T-helper 1 cell treated with Interleukin-12 subunit alpha and Interleukin-12 subunit beta and Interleukin-4 antibody, amounts not matched to agents 30 μg/mL and 1 μg/mL, for 36 hours (primary cell): ENCODE measurements around the gene FANCF.

Source experiments
- H3K27ac Mint-ChIP-seq: one replicate; pipeline ENCODE4 v1.8.0; 2021; ENCODE audit warnings: mild to moderate bottlenecking, mixed read lengths
- H3K27me3 Mint-ChIP-seq: one replicate; pipeline ENCODE4 v1.8.0; 2021; ENCODE audit warnings: low read depth, mixed read lengths
- H3K36me3 Mint-ChIP-seq: one replicate; pipeline ENCODE4 v1.8.0; 2021; ENCODE audit warnings: low read depth, mixed read lengths
- H3K4me1 Mint-ChIP-seq: one replicate; pipeline ENCODE4 v1.8.0; 2021; ENCODE audit warnings: low read depth, mixed read lengths
- H3K4me3 Mint-ChIP-seq: one replicate; pipeline ENCODE4 v1.8.0; 2021; ENCODE audit warnings: mild to moderate bottlenecking, moderate library complexity, mixed read lengths
- H3K9me3 Mint-ChIP-seq: one replicate; pipeline ENCODE4 v1.8.0; 2021; ENCODE audit warnings: mixed read lengths

The FANCF gene

GRCh38 chr11:22640862-22641261 lies 15.2 kb upstream of the FANCF start:
- H3K4me3 Mint-ChIP-seq: no peak overlapping the region
- no peaks in the 10 kb centered on the region for H3K36me3 Mint-ChIP-seq
- peaks cover 2% of the 10 kb centered on the region for H3K4me1 Mint-ChIP-seq
- no peaks in the 10 kb centered on the region for H3K27me3 Mint-ChIP-seq
- no peak overlapping the region for H3K27ac Mint-ChIP-seq
- H3K9me3 Mint-ChIP-seq: no peaks in the 10 kb centered on the region

- H3K4me3 Mint-ChIP-seq: no peak overlapping the region
- H3K4me1 Mint-ChIP-seq: peaks cover 2% of the 10 kb centered on the region
- H3K27me3 Mint-ChIP-seq: no peaks in the 10 kb centered on the region
- H3K36me3 Mint-ChIP-seq: no peaks in the 10 kb centered on the region
- H3K27ac Mint-ChIP-seq: no peak overlapping the region
- H3K9me3 Mint-ChIP-seq: no peaks in the 10 kb centered on the region
Observed at GRCh38 chr11:22635689-22636088, 10.1 kb upstream of the FANCF start.

- peaks cover 2% of the 10 kb centered on the region for H3K4me1 Mint-ChIP-seq
- H3K27ac Mint-ChIP-seq: no peak overlapping the region
- no peaks in the 10 kb centered on the region for H3K36me3 Mint-ChIP-seq
- no peaks in the 10 kb centered on the region for H3K27me3 Mint-ChIP-seq
- H3K4me3 Mint-ChIP-seq: no peak overlapping the region
- no peaks in the 10 kb centered on the region for H3K9me3 Mint-ChIP-seq
Observed at GRCh38 chr11:22634897-22635629, 9.4 kb upstream of the FANCF start.

- Mint-ChIP-seq H3K36me3 (no peaks in the 10 kb centered on the region), H3K27ac (no peak overlapping the region), H3K4me3 (no peak overlapping the region), H3K4me1 (peaks cover 2% of the 10 kb centered on the region), H3K9me3 (no peaks in the 10 kb centered on the region), H3K27me3 (no peaks in the 10 kb centered on the region)
Observed at GRCh38 chr11:22633354-22633902, 7.8 kb upstream of the FANCF start.

DNA sequence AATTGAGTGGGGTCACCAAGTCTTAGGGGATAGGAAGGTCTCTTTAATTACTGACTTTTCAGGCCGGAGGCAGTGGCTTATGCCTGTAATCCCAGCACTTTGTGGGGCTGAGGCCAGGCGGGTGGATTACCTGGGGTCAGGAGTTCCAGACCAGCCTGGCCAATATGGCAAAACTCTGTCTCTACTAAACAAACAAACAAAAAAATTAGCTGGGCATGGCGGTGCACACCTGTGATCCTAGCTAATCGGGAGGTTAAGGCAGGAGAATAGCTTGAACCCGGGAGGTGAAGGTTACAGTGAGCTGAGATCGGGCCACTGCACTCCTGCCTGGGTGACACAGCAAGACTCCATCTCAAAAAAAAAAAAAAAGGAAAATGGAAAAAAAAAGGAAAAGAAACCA lies 1.8 kb upstream of the FANCF start:
- peaks cover 6% of the 10 kb centered on the region for H3K36me3 Mint-ChIP-seq
- no peaks in the 10 kb centered on the region for H3K27me3 Mint-ChIP-seq
- no peak overlapping the region for H3K27ac Mint-ChIP-seq
- H3K9me3 Mint-ChIP-seq: no peaks in the 10 kb centered on the region
- no peak overlapping the region for H3K4me3 Mint-ChIP-seq
- peaks cover 21% of the 10 kb centered on the region for H3K4me1 Mint-ChIP-seq

DNA sequence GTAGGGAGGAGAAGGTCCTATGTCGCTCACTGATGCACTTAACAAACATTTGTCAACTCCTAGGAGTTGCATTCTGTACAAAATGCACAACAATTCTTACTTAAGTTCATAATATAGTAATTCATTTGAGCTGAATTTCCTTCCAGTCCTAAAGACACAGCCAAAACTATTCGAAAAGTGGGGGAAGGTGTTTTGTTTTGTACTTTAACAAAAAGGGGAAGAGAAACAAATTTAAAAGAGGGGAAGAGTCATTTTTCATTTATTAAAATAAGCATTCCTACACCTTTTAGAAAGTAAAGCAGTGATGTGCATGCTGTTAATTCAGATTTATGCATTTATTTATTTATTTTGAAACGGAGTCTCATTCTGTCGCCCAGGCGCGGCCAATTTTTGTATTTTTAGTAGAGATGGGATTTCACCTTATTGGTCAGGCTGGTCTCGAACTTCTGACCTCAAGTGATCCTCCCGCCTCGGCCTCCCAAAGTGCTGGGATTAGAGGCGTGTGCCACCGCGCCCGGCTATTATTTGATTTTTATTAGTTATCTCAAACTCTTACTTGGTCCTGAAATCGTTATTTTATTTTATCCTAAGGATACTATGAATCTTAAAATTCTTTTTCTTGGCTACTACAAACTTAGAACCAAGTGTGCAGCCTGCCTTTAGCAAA lies 1.1 kb upstream of the FANCF start:
- Mint-ChIP-seq H3K27me3 (no peaks in the 10 kb centered on the region), H3K36me3 (peaks cover 7% of the 10 kb centered on the region), H3K9me3 (no peaks in the 10 kb centered on the region), H3K4me3 (no peak overlapping the region), H3K27ac (no peak overlapping the region), H3K4me1 (peaks cover 22% of the 10 kb centered on the region)

DNA sequence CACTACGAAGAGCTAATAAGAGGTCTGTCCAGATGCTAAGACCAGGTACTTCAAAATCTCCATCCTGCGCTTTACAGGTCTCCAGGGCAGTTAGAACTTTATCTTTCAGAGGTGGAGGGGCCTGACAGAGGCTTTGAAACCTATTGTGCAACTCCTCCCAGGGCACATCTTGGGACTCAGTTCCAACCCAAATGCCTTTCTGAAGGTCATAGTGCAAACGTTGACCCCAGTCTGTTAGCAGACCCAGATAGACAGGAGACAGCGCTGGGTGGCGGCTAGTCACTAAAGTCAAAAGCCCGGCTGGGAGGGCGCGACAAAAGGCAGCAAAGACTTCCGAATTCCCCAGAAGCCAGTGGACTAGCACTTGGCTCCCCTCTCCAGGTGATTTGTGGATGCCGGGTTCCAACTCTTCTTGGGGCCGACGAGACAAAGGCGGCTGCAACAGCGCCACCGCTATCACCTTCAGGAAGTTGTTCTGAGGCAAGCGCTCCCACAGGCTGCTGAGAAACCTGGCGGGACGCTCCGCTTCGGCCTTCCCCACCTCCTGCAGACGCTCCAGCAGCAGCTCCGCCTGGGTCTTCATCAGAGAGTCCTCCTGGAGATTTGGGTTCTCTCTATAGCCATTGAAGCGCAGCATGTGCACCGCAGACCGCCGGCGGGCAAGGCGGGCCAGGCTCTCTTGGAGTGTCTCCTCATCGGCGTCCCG lies 728 bp downstream of the FANCF start:
- peak overlapping the region; percentile 98 for H3K4me3 Mint-ChIP-seq
- H3K27me3 Mint-ChIP-seq: no peaks in the 10 kb centered on the region
- H3K9me3 Mint-ChIP-seq: no peaks in the 10 kb centered on the region
- H3K36me3 Mint-ChIP-seq: peaks cover 9% of the 10 kb centered on the region
- peak overlapping the region; percentile 97 for H3K27ac Mint-ChIP-seq
- peaks cover 22% of the 10 kb centered on the region for H3K4me1 Mint-ChIP-seq

- Mint-ChIP-seq H3K4me3 (no peak overlapping the region), H3K9me3 (no peaks in the 10 kb centered on the region), H3K27ac (no peak overlapping the region), H3K4me1 (peaks cover 2% of the 10 kb centered on the region), H3K27me3 (peaks cover 8% of the 10 kb centered on the region), H3K36me3 (peaks cover 8% of the 10 kb centered on the region)
Observed at GRCh38 chr11:22617868-22618267, 7.8 kb downstream of the FANCF start.

GRCh38 chr11:22603933-22604332 lies 21.7 kb downstream of the FANCF start:
- Mint-ChIP-seq H3K27ac (no peak overlapping the region), H3K36me3 (no peaks in the 10 kb centered on the region), H3K9me3 (no peaks in the 10 kb centered on the region), H3K4me3 (no peak overlapping the region), H3K27me3 (peaks cover 5% of the 10 kb centered on the region), H3K4me1 (no peaks in the 10 kb centered on the region)

DNA sequence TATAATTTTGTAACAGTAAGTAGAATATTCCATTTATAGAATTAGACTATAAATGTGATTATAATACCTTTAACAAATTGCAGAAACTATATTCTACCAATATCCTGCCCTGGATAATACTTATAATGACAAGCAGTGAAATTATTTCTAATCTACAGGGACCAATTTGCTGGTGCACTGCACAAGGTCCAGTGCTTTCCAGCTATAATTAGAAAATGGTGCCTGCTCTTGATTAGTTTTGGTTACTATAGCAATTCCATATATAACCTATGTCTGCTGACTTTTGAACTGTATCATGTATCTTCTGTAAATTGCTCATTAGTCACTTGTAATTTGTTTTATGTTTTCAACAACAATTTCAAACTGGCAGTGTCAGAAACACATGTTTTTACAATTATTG lies 23.1 kb downstream of the FANCF start:
- Mint-ChIP-seq H3K9me3 (no peaks in the 10 kb centered on the region), H3K27me3 (peaks cover 5% of the 10 kb centered on the region), H3K27ac (no peak overlapping the region), H3K36me3 (no peaks in the 10 kb centered on the region), H3K4me1 (no peaks in the 10 kb centered on the region), H3K4me3 (no peak overlapping the region)

- Mint-ChIP-seq H3K27ac (no peak overlapping the region), H3K9me3 (no peaks in the 10 kb centered on the region), H3K4me1 (no peaks in the 10 kb centered on the region), H3K36me3 (no peaks in the 10 kb centered on the region), H3K27me3 (peaks cover 5% of the 10 kb centered on the region), H3K4me3 (no peak overlapping the region)
Observed at GRCh38 chr11:22599458-22599857, 26.2 kb downstream of the FANCF start.

DNA sequence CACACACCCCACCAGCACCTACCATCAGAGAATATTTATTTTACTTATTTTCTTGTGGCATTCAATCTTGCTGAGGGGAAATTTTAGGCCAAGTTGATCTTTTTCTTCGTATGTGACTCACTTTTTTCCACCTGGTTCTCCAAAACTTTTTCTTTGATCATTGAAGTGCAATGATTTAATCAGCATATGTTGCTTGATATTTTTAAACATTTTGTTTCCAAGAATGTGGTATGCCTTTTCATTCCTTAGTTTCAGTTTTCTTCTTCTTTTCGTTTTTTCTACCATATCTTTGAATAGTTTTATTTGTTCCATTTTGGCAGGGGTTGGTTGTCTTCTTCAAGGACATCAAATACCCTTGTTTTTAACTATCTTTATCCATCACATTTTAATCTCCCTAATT lies 28.6 kb downstream of the FANCF start:
- H3K36me3 Mint-ChIP-seq: no peaks in the 10 kb centered on the region
- no peaks in the 10 kb centered on the region for H3K4me1 Mint-ChIP-seq
- H3K9me3 Mint-ChIP-seq: no peaks in the 10 kb centered on the region
- H3K27me3 Mint-ChIP-seq: peaks cover 5% of the 10 kb centered on the region
- H3K4me3 Mint-ChIP-seq: no peak overlapping the region
- no peak overlapping the region for H3K27ac Mint-ChIP-seq

DNA sequence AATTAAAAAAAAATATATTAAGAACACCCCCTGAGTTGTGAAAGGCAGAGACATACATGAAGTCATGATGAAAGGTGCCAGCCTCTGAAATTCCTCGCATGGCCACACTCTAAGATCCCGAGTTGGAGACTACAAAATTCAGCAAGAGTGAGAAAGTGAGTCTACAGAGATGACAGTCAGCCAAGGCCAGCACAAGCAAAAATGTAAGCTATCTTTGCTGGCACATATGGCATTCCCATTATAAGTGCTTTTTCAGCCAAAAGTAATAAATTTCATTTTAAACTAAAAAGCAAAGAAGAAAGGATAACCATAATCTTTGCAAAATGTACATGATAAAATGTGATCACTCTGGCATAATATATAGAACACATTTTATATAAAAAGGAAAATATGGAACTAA lies 40.6 kb downstream of the FANCF start:
- Mint-ChIP-seq H3K27ac (no peak overlapping the region), H3K27me3 (no peaks in the 10 kb centered on the region), H3K9me3 (no peaks in the 10 kb centered on the region), H3K4me1 (no peaks in the 10 kb centered on the region), H3K36me3 (no peaks in the 10 kb centered on the region), H3K4me3 (no peak overlapping the region)

DNA sequence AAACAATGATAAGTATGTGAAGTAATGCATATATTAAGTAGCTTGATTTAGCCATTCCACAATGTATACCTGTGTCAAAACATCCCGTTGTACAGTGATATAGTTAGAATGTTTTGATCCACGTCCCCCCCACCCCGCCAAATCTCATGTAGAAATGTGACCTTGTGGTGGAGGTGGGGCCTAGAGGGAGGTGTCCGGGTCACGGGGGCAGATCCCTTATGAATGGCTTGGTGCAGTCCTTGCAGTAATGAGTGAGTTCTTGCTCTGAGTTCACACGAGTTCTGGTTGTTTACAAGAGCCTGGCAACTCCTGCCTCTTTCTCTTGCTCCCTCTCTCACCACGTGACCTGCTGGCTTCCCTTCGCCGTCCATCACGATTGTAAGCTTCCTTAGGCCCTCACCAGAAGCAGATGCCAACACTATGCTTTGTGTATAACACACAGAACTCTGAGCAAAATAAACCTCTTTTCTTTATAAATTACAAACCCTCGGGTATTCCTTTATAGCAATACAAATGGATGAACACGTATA lies 41.6 kb downstream of the FANCF start:
- no peak overlapping the region for H3K4me3 Mint-ChIP-seq
- H3K9me3 Mint-ChIP-seq: no peaks in the 10 kb centered on the region
- no peaks in the 10 kb centered on the region for H3K27me3 Mint-ChIP-seq
- H3K4me1 Mint-ChIP-seq: no peaks in the 10 kb centered on the region
- no peaks in the 10 kb centered on the region for H3K36me3 Mint-ChIP-seq
- no peak overlapping the region for H3K27ac Mint-ChIP-seq

GRCh38 chr11:22582151-22582410 lies 43.5 kb downstream of the FANCF start:
- no peaks in the 10 kb centered on the region for H3K27me3 Mint-ChIP-seq
- H3K4me3 Mint-ChIP-seq: no peak overlapping the region
- H3K27ac Mint-ChIP-seq: no peak overlapping the region
- H3K9me3 Mint-ChIP-seq: no peaks in the 10 kb centered on the region
- no peaks in the 10 kb centered on the region for H3K36me3 Mint-ChIP-seq
- H3K4me1 Mint-ChIP-seq: no peaks in the 10 kb centered on the region
